ENCODE data around the gene LFNG. TPM values are rescaled to one million over a fixed set of nuclear protein-coding genes. Genes with fewer than 3 reads are reported as not detected.

LFNG gene
- total RNA-seq, 1 donor from 2014 or later: 44.9 TPM

DNA sequence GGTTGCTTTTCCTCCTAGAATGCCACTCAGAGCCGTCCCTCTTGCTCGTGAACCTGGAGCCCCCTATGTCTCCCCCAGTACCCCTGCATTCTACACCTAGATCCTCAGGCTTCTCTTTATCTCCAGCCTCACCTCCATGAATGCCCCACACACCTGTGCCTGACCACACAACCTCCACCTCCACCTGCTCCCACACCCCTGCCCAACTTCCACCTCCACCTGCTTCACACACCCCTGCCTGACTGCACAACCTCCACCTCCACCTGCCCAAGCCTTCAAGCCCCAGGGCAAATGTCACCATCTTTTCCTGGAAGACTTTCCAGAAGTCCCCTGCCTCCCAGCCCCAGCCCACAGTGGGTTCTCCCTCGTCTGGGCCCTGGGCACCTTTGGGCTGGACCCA lies 6.9 kb upstream of the LFNG start:
- Mint-ChIP-seq H3K4me3 (peak overlapping the region; percentile 44), H3K27me3 (ENCODE audit: low read depth) (peaks cover 2% of the 10 kb centered on the region), H3K27ac (ENCODE audit: unreplicated experiment) (no peak overlapping the region), H3K36me3 (ENCODE audit: low read depth) (no peaks in the 10 kb centered on the region), H3K4me1 (peaks cover 26% of the 10 kb centered on the region), H3K9me3 (no peaks in the 10 kb centered on the region)
- no peak for DNase-seq (ENCODE audit: low read depth, low spot score)
- TF ChIP-seq, protein P1, sequence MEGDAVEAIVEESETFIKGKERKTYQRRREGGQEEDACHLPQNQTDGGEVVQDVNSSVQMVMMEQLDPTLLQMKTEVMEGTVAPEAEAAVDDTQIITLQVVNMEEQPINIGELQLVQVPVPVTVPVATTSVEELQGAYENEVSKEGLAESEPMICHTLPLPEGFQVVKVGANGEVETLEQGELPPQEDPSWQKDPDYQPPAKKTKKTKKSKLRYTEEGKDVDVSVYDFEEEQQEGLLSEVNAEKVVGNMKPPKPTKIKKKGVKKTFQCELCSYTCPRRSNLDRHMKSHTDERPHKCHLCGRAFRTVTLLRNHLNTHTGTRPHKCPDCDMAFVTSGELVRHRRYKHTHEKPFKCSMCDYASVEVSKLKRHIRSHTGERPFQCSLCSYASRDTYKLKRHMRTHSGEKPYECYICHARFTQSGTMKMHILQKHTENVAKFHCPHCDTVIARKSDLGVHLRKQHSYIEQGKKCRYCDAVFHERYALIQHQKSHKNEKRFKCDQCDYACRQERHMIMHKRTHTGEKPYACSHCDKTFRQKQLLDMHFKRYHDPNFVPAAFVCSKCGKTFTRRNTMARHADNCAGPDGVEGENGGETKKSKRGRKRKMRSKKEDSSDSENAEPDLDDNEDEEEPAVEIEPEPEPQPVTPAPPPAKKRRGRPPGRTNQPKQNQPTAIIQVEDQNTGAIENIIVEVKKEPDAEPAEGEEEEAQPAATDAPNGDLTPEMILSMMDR (conservative IDR thresholded peaks at IDR 0.05): no peak

DNA sequence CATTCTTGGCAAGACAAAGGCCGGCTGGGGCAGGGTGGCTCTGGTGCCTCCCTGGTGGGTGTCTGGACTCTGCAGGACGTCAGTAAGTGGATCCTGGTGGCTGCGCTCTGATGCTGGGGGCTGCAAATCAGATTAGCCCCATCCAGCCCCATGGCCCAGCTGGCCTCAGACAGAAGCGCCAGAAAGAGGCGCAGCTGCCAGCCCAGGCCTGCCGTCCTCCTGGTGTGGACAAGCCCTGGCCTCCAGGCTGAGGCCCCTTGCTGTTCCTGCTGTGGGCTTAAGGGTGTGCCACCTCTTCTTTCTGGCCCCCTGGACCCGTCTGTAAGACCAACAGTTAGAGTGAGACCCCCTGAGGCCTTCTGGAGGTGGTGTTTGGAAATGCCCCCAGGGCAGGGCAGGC lies 5.9 kb upstream of the LFNG start:
- Mint-ChIP-seq H3K27me3 (ENCODE audit: low read depth) (peaks cover 6% of the 10 kb centered on the region), H3K36me3 (ENCODE audit: low read depth) (no peaks in the 10 kb centered on the region), H3K4me3 (no peak overlapping the region), H3K9me3 (no peaks in the 10 kb centered on the region), H3K27ac (ENCODE audit: unreplicated experiment) (no peak overlapping the region), H3K4me1 (peaks cover 30% of the 10 kb centered on the region)
- DNase-seq (ENCODE audit: low read depth, low spot score): no peak
- TF ChIP-seq, protein P1 (conservative IDR thresholded peaks at IDR 0.05): no peak

DNA sequence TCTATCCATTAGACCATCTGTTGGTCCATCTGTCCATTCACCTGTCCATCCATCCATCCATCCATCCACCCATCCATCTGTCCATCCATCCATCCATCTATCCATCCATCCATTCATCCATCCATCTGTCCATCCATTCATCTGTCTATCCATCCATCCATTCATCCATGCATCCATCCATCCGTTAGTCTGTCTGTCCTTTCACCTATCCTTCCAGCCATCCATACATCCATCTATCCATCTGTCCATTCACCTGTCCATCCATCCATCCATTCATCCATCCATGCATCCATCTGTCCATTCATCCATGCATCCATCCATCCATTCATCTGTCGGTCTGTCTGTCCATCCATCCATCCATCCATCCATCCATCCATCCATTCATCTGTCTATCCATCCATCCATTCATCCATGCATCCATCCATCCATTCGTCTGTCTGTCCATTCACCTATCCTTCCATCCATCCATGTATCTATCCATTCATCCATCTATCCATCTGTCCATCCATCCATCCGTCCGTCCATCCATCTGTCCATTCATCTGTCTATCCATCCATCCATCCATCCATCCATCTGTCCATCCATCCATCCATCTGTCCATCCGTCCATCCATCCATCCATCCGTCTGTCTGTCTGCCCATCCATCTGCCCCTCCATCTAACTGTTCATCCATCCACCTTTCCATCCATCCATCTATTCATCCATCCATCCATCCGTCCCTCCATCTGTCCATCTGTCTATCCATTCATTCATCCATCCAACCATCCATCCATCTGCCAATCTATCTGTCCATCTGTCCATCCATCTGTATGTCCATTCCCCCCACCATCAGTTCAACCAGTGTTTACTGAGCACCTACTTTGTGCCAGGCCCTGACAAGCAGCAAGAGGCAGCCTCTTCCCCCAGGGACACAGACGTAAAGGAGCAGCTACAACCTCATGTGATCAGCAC lies 4.8 kb upstream of the LFNG start:
- no peaks in the 10 kb centered on the region for H3K9me3 Mint-ChIP-seq
- H3K4me3 Mint-ChIP-seq: no peak overlapping the region
- peaks cover 6% of the 10 kb centered on the region for H3K27me3 Mint-ChIP-seq (ENCODE audit: low read depth)
- H3K4me1 Mint-ChIP-seq: peaks cover 25% of the 10 kb centered on the region
- TF ChIP-seq, protein P1 (conservative IDR thresholded peaks at IDR 0.05): no peak
- no peaks in the 10 kb centered on the region for H3K36me3 Mint-ChIP-seq (ENCODE audit: low read depth)
- H3K27ac Mint-ChIP-seq (ENCODE audit: unreplicated experiment): no peak overlapping the region
- no peak for DNase-seq (ENCODE audit: low read depth, low spot score)

DNA sequence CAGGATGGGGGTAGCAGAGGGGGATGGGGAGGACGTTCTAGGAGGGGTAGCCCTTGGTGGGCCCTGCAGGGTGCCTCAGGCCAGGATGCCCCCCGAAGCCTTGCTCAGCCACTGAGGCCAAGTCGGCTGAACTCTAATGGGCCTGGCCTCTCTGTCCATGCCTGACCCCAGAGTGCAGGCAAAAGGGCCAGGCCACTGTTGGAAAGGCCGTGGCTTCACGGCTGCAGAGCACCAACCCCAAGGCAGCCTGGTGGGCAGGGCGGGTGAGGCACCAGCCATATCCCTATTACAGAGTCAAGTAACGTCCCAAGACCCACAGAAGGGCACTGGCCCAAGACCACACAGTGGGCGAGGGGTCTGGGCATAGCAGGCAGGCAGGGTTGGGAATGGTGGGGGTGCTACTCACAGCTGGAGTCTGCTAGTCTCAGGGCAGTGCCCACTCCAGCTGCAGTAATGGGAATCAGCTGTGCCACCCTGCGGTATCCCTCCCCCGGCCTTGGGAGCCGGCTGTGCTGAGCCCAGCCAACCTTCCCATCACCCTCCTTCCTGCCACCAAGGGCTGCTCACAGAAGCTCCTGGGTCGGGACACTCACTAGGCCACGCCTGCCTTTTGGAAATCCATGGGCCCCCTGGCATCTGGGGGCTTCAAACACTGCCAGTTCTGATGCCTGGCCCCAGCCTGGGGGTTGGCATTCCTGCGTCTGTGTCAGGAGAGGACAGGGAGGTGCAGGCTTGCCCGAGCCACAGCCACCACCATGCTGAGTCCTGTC lies 4.0 kb upstream of the LFNG start:
- no peak for DNase-seq (ENCODE audit: low read depth, low spot score)
- Mint-ChIP-seq H3K9me3 (no peaks in the 10 kb centered on the region), H3K27me3 (ENCODE audit: low read depth) (peaks cover 6% of the 10 kb centered on the region), H3K27ac (ENCODE audit: unreplicated experiment) (no peak overlapping the region), H3K4me1 (peaks cover 28% of the 10 kb centered on the region), H3K36me3 (ENCODE audit: low read depth) (no peaks in the 10 kb centered on the region), H3K4me3 (peak overlapping the region; percentile 27)
- TF ChIP-seq, protein P1 (conservative IDR thresholded peaks at IDR 0.05): no peak

DNA sequence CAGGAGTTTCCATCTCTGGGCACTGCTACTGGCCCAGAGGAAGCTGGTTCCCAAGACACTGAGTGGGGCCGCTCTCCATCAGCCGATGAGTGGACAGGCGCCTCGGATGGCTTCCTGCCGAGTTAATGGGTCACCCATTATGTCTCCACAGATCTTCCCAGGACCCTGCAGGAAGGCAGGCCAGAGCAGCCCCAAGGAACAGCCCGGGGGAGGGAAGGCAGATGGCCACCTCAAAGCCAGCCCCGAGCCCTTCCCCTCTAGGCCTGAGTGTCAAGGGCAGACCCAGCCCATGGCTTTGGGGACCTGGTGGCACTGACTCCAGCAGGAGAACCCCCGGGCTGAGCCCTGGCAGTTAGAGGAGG lies 3.4 kb upstream of the LFNG start:
- Mint-ChIP-seq H3K36me3 (ENCODE audit: low read depth) (no peaks in the 10 kb centered on the region), H3K4me1 (peaks cover 32% of the 10 kb centered on the region), H3K4me3 (no peak overlapping the region), H3K27ac (ENCODE audit: unreplicated experiment) (no peak overlapping the region), H3K9me3 (no peaks in the 10 kb centered on the region), H3K27me3 (ENCODE audit: low read depth) (peaks cover 6% of the 10 kb centered on the region)
- TF ChIP-seq, protein P1 (conservative IDR thresholded peaks at IDR 0.05): no peak
- DNase-seq (ENCODE audit: low read depth, low spot score): no peak
